GM21360 (cell line): ENCODE measurements around the gene EXOC5.

Experiments used
- ATAC-seq: cut with Tn5 transposase; IDR thresholded peaks from one replicate; pipeline ENCODE4 v1.9.1; 2021; ENCODE audit warnings: mild to moderate bottlenecking, moderate library complexity; ENCODE audit not compliant: unreplicated experiment

EXOC5 gene

DNA sequence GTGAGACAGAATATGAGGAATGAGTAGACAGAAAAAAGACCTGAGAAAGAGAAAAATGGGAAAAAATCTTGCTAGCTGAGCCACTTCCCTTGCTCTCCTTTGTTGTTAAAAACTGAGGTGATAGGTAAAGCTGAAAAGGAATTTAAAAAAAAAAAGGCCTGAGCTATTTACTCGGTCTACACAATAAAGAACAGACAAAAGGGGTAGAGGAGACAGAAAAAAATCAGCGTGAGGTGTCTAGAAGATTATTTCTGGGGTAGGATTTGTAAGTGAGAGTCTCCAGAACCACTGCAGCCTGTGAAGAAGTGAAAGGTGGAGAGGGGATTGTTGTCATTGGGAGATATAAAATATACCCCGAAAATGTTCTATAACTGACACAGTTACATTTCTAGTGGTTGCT, 98.8 kb downstream of the EXOC5 start:
- ATAC-seq = no peak

DNA sequence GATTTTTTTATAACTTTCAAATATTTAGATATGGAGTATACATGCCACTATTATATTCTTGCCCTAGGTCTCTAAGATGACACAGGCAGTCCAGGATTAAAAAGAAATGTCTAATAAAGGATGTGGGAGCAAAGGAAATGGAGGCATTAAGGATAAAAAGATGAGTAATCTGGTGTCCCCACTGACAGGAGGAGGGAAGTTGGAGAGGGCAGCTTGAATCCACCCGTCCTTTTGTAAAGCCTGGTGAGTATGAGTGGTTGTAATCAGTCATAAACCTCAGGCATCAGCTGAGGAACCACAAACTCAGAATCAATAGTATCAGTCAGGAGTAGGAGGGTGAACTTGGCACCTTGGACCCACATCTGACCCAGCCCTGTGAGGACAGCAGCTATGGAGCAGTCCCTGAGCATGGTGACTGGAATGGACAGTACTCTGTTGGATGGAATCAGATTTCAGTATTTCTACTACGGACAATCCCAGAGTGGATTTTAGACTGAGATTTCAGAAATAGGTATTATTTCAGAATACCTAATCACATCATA, 100.5 kb downstream of the EXOC5 start:
- ATAC-seq = no peak

DNA sequence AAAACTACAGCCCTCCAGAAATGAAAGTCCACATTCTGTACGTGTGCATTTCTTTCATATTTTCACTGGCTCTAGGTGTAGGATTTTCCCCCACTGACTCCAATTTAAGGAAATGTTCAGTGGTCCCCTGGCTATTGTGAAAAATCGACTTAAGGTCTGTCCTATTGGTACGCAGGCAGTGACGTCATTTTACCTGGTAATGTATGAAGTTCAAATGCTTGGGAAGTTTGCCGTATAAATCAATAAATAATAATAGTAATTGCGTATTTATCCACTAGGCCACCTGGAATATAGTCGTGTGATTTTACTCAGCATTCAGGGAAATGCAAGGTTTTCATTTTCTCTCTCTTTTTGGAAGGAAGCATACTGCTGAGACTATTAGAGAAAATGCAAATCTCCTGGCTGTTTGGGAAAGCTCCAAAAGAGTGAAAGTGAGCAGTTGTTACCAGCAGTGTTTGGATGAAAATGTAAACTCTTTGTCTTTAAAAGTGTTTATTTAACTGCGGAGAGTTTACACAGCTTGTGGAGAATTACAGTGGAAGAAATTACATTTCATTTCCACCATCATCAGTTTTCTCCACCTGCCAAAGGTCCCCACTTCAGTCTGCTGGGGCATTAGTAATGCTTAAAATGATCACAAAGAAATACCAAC, 107.0 kb downstream of the EXOC5 start:
- no peak for ATAC-seq

DNA sequence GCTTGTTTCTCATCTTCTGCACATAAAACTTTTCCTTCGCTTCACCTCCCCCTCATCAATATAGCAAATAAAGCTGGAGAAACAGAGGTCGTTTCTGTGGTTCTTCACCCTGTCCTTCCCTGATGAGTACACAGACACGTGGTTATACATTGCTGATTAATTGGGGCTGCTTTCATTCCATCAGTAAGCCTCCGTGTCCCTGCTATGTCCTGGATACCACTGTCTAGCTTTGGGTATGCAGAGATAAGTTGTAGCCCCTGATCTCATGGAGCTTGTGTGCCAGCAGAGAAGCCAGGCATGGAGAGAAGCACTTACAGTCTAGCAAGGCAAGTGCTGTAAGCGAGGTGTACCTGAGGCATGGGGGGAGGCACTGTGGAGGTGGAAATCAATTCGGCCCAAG, 108.4 kb downstream of the EXOC5 start:
- no peak for ATAC-seq

DNA sequence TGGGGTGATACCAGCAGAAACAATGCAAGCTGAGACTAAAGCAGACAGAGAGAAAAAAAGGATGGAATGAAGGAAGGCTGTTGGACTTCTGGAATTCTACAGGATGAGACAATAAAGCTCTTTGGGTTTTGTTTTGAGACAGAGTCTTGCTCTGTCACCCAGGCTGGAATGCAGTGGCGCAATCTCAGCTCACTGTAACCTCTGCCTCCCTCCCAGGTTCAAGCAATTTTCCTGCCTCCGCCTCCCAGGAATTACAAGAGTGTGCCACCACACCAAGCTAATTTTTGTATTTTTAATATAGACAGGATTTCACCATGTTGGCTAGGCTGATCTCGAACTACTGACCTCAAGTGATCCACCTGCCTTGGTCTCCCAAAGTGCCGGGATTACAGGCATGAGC, 115.4 kb downstream of the EXOC5 start:
- no peak for ATAC-seq
